ENCODE measurements around the gene VWA5B1.
A peak's percentile ranks its signal among the peaks of the same experiment; 100 is the strongest.

DNA sequence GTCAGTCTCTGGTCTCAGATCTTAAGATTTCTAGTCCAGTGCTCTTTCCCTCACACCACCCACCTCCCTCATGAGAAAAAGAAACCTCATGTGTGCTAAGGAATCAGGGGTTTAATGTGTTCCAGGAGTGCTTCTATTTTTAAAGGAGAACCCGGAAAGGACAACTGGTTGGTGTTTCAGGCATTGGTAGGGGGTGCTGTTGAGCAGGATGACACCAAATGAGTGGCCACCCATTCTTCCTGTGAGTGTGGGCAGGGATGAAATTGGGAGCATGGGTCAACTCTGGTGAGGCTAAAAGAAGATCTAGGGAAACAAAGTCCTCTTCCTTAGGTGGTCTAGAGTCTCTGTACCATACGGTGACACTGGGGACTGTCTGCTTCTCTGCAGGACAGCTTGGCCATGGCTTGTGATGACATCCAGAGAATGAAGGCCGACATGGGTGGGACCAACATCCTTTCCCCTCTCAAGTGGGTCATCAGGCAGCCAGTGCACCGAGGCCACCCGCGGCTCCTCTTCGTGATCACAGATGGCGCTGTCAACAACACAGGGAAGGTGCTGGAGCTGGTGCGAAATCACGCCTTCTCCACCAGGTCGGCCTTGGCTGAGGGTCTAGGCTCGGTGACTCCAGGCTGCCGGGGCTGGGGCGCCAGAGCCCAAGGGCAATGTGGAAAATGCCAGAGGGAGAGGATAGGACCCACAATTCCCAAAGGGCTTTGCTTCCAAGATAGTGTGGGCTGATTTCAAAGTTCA is 39.3 kb downstream of the VWA5B1 start:
- TF ChIP-seq EZH2phosphoT487 (IDR thresholded peaks at IDR 0.05; ENCODE audit: borderline replicate concordance, low read length) (no peak), EZH2 (IDR thresholded peaks at IDR 0.05; ENCODE audit: low read length, unreplicated experiment) (no peak)
- TF ChIP-seq, protein P1, sequence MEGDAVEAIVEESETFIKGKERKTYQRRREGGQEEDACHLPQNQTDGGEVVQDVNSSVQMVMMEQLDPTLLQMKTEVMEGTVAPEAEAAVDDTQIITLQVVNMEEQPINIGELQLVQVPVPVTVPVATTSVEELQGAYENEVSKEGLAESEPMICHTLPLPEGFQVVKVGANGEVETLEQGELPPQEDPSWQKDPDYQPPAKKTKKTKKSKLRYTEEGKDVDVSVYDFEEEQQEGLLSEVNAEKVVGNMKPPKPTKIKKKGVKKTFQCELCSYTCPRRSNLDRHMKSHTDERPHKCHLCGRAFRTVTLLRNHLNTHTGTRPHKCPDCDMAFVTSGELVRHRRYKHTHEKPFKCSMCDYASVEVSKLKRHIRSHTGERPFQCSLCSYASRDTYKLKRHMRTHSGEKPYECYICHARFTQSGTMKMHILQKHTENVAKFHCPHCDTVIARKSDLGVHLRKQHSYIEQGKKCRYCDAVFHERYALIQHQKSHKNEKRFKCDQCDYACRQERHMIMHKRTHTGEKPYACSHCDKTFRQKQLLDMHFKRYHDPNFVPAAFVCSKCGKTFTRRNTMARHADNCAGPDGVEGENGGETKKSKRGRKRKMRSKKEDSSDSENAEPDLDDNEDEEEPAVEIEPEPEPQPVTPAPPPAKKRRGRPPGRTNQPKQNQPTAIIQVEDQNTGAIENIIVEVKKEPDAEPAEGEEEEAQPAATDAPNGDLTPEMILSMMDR (conservative IDR thresholded peaks at IDR 0.05; ENCODE audit: low read depth, low read length) = peak; percentile 47

Data from PC-3 (cell line).